Common myeloid progenitor, CD34-positive (primary cell): Measurements from ENCODE around the gene GPR146.
A peak's percentile ranks its signal among the peaks of the same experiment; 100 is the strongest.
"Not testable (repeated sequence)": the region's sequence is repeated elsewhere in the genome, so short reads cannot be mapped to it uniquely, and the experiment has no call there.

Source experiments
- CTCF ChIA-PET: fragments of 350-600 bp; sonication (Branson Sonifier 250); formaldehyde crosslinking; loops from one replicate; lab custom pipeline; 2021; ENCODE audit warnings: antibody characterized with exemption; lab: Charles Lee
- POLR2A ChIA-PET: fragments of 350-600 bp; sonication (Branson Sonifier 250); formaldehyde crosslinking; loops from one replicate; lab custom pipeline; 2021; ENCODE audit warnings: antibody characterized with exemption; lab: Charles Lee
- DNase-seq, 3 donors: peaks; one replicate each; pipeline versions ENCODE4 v3.0.0 to v3.0.0-alpha.2; 2013
- H3K27ac ChIP-seq, 2 experiments: 1 replicate in 1 of 2; 2 replicates in 1 of 2; pipeline ENCODE4 v1.7.0; 2013; ENCODE audit warnings: inconsistent platforms in 2 of 2, low read length in 2 of 2, mild to moderate bottlenecking in 2 of 2, low read depth in 1 of 2, moderate library complexity in 1 of 2; ENCODE audit not compliant: severe bottlenecking in 2 of 2, insufficient read depth in 1 of 2, poor library complexity in 1 of 2
- H3K27me3 ChIP-seq, 5 experiments: replicated peaks in 2 of 5; 1 replicate in 3 of 5; 2 replicates in 2 of 5; pipeline versions ENCODE4 v1.6.1 to v1.7.0; 2013; ENCODE audit warnings: low read length in 4 of 5, mild to moderate bottlenecking in 2 of 5, moderate library complexity in 2 of 5, inconsistent platforms in 1 of 5; ENCODE audit not compliant: insufficient read depth in 5 of 5, control insufficient read depth in 4 of 5
- H3K36me3 ChIP-seq, 4 experiments: 1 replicate in 2 of 4; 2 replicates in 2 of 4; pipeline versions ENCODE4 v1.6.1 to v1.7.0; 2013; ENCODE audit warnings: low read length in 3 of 4, control low read depth in 1 of 4, mild to moderate bottlenecking in 1 of 4; ENCODE audit not compliant: control insufficient read depth in 4 of 4, insufficient read depth in 4 of 4
- H3K4me1 ChIP-seq, 4 experiments: 1 replicate in 3 of 4; 2 replicates in 1 of 4; pipeline versions ENCODE4 v1.6.1 to v1.7.1; 2013; ENCODE audit warnings: low read length in 3 of 4, mild to moderate bottlenecking in 3 of 4, control low read depth in 1 of 4, inconsistent platforms in 1 of 4, moderate library complexity in 1 of 4; ENCODE audit not compliant: control insufficient read depth in 4 of 4, insufficient read depth in 4 of 4; ENCODE audit errors: control extremely low read depth in 1 of 4
- H3K4me3 ChIP-seq, 7 experiments: 1 replicate in 4 of 7; 2 replicates in 3 of 7; pipeline versions ENCODE4 v1.5.1 to v1.7.0; 2013; ENCODE audit warnings: mild to moderate bottlenecking in 7 of 7, low read length in 6 of 7, moderate library complexity in 6 of 7, inconsistent platforms in 2 of 7, low read depth in 2 of 7, control low read depth in 1 of 7; ENCODE audit not compliant: insufficient read depth in 4 of 7, control insufficient read depth in 1 of 7; ENCODE audit errors: extremely low read depth in 1 of 7
- H3K9me3 ChIP-seq, 5 experiments: 1 replicate in 4 of 5; 2 replicates in 1 of 5; pipeline versions ENCODE4 v1.6.1 to v1.7.1; 2013; ENCODE audit warnings: low read length in 4 of 5, mild to moderate bottlenecking in 2 of 5, inconsistent platforms in 1 of 5, low read depth in 1 of 5, moderate library complexity in 1 of 5; ENCODE audit not compliant: control insufficient read depth in 4 of 5, insufficient read depth in 2 of 5; ENCODE audit errors: control extremely low read depth in 1 of 5
- WGBS: methylation state at CpG from one replicate; pipeline ENCODE4 v1.1.5; 2013; ENCODE audit not compliant: insufficient coverage; 5-methylcytosine and 5-hydroxymethylcytosine counted together

The GPR146 gene

GRCh38 chr7:999149-999879 lies 45.0 kb upstream of the GPR146 start:
- ChIA-PET POLR2A (no interaction called here), CTCF (interaction anchor here (0.6 to 9.1 kb wide), 3 partner anchors 19 to 66 kb away, joined by 3 to 160 read pairs (median 3); no protein-coding TSS in a partner anchor)
- Histone ChIP-seq H3K4me1 (peaks cover 0 to 26% (median 13%) of the 10 kb centered on the region in 4 experiments), H3K4me3 (no peak overlapping the region), H3K27ac (no peak overlapping the region), H3K27me3 (no peaks in the 10 kb centered on the region), H3K36me3 (peaks cover 0 to 21% (median 2%) of the 10 kb centered on the region in 4 experiments), H3K9me3 (no peaks in the 10 kb centered on the region)
- DNase-seq, result no peak
- 96% methylated on average over 17 of the region's 28 CpGs for WGBS

GRCh38 chr7:999941-1000935 lies 44.1 kb upstream of the GPR146 start:
- CTCF ChIA-PET, result no interaction called here
- WGBS, result 92% methylated on average over 40 of the region's 52 CpGs
- POLR2A ChIA-PET, result no interaction called here
- Histone ChIP-seq H3K36me3 (peaks cover 0 to 19% (median 2%) of the 10 kb centered on the region in 4 experiments), H3K4me3 (no peak overlapping the region), H3K27ac (no peak overlapping the region), H3K27me3 (no peaks in the 10 kb centered on the region), H3K9me3 (no peaks in the 10 kb centered on the region), H3K4me1 (peaks cover 0 to 26% (median 13%) of the 10 kb centered on the region in 4 experiments)
- no peak for DNase-seq

GRCh38 chr7:1001069-1001770 lies 43.1 kb upstream of the GPR146 start:
- DNase-seq, result peak in 1 of 3 donors; percentile 20
- H3K4me3 ChIP-seq, H3K27me3 ChIP-seq, H3K9me3 ChIP-seq, CTCF ChIA-PET, POLR2A ChIA-PET, H3K27ac ChIP-seq: not testable (repeated sequence)
- 99% methylated on average over 8 of the region's 14 CpGs for WGBS
- H3K36me3 ChIP-seq, result peaks cover 0 to 16% (median 2%) of the 10 kb centered on the region in 4 experiments
- H3K4me1 ChIP-seq, result peaks cover 0 to 16% (median 12%) of the 10 kb centered on the region in 4 experiments

- H3K9me3 ChIP-seq, H3K4me3 ChIP-seq, DNase-seq, CTCF ChIA-PET, H3K27ac ChIP-seq, H3K4me1 ChIP-seq, POLR2A ChIA-PET, H3K27me3 ChIP-seq: not testable (repeated sequence)
- WGBS, result 100% methylated on average over 1 of the region's 4 CpGs
- peaks cover 0 to 21% (median 3%) of the 10 kb centered on the region in 4 experiments for H3K36me3 ChIP-seq
Observed at GRCh38 chr7:1002026-1002425, 42.3 kb upstream of the GPR146 start.

- no CpG with 5 or more reads among the region's 7 CpGs for WGBS
- H3K27me3 ChIP-seq, result not testable (repeated sequence)
Observed at GRCh38 chr7:1002445-1002844, 41.9 kb upstream of the GPR146 start.

GRCh38 chr7:1004018-1004852 lies 40.1 kb upstream of the GPR146 start:
- Histone ChIP-seq H3K27ac (no peak overlapping the region), H3K9me3 (no peaks in the 10 kb centered on the region), H3K4me1 (no peaks in the 10 kb centered on the region), H3K27me3 (no peaks in the 10 kb centered on the region), H3K36me3 (peaks cover 0 to 29% (median 10%) of the 10 kb centered on the region in 4 experiments), H3K4me3 (no peak overlapping the region)
- CTCF ChIA-PET, result no interaction called here
- POLR2A ChIA-PET, result no interaction called here
- no peak for DNase-seq
- whole genome bisulfite sequencing, result 94% methylated on average over 21 of the region's 32 CpGs

More at GRCh38 chr7:1002445-1002844, 41.9 kb upstream of the GPR146 start:
- H3K4me3 ChIP-seq, H3K9me3 ChIP-seq, CTCF ChIA-PET, DNase-seq, POLR2A ChIA-PET, H3K27ac ChIP-seq, H3K4me1 ChIP-seq: not testable (repeated sequence)
- peaks cover 0 to 25% (median 5%) of the 10 kb centered on the region in 4 experiments for H3K36me3 ChIP-seq
